GM19467 (cell line): ENCODE data around the gene SH3RF1.
A peak's percentile ranks its signal among the peaks of the same experiment; 100 is the strongest.
"Not testable (repeated sequence)": the region's sequence is repeated elsewhere in the genome, so short reads cannot be mapped to it uniquely, and the experiment has no call there.

Experiments
- ATAC-seq: cut with Tn5 transposase; IDR thresholded peaks from one replicate; pipeline ENCODE4 v1.9.1; 2021; ENCODE audit warnings: mild to moderate bottlenecking, moderate library complexity; ENCODE audit not compliant: unreplicated experiment

The SH3RF1 gene

GRCh38 chr4:169229571-169230028 lies 41.2 kb downstream of the SH3RF1 start:
- ATAC-seq, result no peak

- ATAC-seq, result no peak
Observed at GRCh38 chr4:169228076-169228475, 42.7 kb downstream of the SH3RF1 start.

- no peak for ATAC-seq
Observed at GRCh38 chr4:169226565-169226964, 44.2 kb downstream of the SH3RF1 start.

GRCh38 chr4:169225812-169226211 lies 44.9 kb downstream of the SH3RF1 start:
- no peak for ATAC-seq

GRCh38 chr4:169225058-169225751 lies 45.6 kb downstream of the SH3RF1 start:
- no peak for ATAC-seq

DNA sequence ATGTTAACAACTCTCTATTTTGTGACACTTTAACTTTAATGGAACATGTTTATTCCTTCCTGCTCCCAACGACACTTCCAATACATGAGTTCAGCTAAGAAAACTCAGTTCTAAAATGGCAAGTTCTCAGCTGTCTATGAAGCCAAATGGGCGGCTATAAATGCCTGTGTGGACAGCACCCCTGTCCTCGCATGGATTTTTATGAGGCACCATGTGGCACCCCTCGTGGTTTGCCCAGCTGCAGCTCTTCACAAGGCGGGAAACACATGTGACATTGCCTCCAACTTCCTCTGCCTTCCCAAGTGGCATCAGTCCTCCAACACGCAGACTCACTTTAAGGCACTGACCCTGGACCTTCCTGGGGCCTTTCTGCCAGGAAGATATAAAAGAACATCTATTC lies 48.0 kb downstream of the SH3RF1 start:
- no peak for ATAC-seq

- ATAC-seq, result no peak
Observed at GRCh38 chr4:169221662-169222061, 49.1 kb downstream of the SH3RF1 start.

DNA sequence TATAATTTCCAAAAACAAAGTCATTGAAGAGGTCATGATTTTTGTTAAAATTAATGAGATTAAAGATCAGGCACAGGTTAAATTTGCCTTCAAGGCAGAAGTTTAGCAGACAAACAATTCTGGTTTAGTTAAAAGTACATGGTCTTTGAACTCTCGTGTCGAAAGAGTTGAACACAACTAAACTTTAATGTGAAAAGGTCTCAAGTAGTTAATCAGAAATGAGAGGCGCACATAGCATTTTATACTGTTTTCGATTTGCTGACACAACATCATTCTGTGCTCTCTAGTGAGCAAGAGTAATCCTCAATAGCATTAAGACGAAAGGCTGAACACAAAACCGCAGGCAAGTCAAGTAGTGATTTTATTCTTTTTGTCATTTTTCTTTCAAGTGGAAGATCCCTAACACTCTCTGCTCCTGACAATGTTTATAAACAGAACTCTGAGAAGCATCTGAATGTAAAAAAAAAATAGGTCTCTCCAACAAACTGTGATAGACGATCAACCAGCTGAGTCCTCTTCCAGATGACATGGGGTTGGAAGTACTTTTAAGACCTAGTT lies 49.8 kb downstream of the SH3RF1 start:
- ATAC-seq, result no peak

DNA sequence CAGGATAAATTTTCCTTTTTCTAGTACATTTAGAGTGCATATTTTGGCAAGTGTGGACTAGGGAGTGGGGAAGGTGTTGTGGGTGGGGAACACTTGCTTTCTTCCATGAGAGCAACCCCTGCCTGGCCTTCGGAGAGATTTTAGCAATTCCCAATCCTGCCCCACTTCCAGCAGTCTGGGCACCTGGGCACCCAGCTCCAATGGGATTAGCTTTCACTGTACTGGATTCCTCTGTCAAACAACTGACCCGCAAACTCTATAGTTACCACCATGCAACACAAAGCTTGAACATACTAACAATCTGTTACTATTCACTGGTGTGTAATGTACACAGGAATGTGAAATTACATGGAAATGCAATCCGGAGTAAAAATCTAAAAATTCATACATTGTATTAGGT lies 50.3 kb downstream of the SH3RF1 start:
- ATAC-seq, result no peak

DNA sequence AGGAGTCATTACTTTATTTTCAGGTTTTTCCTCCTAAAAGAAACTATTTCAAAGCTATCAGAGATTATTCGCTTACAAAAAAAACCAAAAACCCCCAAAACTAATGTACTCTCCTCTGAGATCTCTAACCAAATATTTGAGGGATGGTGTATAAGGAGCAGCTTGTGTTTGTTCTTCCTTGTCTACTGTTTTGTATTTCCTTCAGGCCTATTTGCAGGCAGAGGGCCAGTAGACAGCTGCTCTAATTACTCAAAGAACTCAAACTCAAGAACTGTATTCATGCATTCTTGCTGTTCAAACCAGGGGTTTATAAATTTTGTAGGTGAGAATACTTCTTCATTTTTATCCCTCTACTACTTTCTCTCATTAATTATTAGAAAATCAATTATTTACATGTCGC lies 51.3 kb downstream of the SH3RF1 start:
- no peak for ATAC-seq

DNA sequence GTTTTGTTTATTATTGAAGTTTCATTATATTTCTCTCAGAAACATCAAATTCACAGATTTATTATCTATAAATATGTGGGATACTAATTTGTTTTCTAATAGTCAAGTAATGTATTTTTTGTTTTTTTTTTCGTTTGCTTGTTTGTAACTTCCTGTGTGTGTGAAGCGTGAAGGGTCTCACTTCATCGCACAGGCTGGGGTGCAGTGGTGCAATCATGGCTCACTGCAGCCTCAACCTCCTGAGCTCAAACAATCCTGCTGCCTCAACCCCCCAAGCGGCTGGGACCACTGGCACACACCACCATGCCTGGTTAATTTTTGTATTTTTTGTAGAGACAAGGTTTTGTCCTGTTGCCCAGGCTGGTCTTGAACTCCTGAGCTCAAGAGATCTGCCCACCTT lies 55.1 kb downstream of the SH3RF1 start:
- peak; percentile 48 for ATAC-seq

- ATAC-seq, result no peak
Observed at GRCh38 chr4:169212981-169213380, 57.8 kb downstream of the SH3RF1 start.

DNA sequence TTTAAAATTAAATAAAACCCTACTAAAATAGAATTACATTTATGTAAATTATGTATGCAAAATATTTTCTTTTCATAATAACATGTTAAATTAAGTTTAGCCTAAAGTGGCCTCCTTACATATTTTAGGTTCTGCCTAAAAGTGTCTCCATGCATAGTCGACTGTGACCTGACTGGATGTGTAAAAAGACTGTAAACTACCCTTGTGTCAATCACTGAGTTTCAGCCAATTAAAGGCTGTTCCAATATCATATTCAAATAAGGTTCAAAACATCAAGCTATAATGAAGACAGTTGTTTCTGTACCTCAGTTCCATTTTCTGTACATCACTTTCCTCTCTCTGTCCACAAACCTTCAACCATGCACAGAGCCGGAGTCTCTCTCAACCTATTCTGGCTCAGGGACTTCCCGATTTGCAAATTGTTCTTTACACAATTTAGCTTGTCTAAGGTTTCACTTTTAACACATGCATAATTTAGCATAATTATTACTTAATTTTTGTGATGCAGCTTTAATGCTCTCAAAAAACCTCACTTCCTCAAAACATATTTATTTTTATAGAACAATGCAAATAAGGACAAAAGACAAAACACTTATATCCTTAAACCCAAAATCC lies 60.1 kb downstream of the SH3RF1 start:
- ATAC-seq, result peak; percentile 92

GRCh38 chr4:169209388-169209883 lies 61.3 kb downstream of the SH3RF1 start:
- ATAC-seq, result no peak

DNA sequence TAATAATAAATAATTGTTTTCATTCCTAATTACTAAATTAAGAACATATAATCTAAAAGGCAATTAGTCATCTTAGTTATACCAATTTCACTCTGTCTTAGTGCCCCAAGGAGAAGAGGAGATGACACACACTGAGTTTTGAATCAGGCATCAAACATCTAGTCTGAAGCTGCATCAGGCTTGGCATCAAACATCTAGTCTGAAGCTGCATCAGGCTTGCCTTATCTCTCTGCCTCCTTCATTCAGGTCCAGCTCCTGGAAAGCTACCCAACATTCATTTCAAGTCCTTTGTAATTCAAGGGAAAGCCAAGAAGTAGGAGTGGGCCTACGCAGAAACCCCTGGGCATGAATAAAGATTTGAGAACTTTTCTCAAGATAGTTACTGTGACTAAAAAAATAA lies 62.2 kb downstream of the SH3RF1 start:
- no peak for ATAC-seq

- no peak for ATAC-seq
Observed at GRCh38 chr4:169208090-169208455, 62.7 kb downstream of the SH3RF1 start.

- no peak for ATAC-seq
Observed at GRCh38 chr4:169207436-169208089, 63.2 kb downstream of the SH3RF1 start.

DNA sequence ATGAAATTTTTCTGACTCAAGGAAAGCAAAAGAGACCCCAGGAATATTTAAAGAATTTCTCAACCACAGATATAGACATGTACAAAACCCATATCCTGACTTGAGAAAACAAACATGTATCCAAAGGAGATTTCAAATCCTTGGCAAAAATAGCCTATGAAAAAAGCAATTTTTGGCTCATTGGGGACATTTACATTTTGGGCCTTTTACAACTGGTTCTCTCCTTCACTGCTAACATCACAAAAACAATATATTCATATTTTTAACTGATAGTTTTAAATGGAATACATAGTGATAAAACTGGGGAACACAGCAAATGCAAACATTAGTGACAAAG lies 65.0 kb downstream of the SH3RF1 start:
- ATAC-seq, result no peak

DNA sequence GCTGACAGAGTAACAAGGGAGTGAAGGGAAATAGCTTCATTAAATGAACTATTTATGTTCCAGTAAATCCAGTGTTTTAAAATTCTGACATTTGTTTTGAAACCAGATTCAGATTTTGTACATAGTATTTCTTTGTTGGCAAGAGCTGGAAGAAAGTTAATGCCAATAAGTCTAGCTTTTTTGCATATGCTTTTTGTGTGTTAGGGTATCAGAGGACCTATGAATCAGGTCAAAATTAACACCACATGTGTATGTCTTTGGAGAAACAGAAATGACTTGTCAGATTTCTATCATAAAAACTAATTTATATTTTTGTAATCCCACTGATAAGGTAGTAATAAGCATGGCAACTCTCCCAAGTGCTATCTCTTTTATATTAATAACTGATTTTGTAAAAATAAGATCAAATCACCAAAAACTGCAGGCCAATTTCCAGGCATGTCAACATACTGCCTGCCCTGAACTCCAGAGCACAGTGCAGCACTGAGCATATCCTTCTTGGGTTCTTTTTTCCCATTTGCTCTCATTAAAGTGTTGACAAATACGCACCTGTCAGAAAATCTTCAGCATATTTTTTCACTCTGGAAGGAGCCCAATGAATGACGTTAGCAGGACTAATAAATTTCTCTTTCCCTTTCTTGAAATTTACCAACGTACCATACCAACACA lies 65.5 kb downstream of the SH3RF1 start:
- ATAC-seq, result no peak

GRCh38 chr4:169203891-169204290 lies 66.9 kb downstream of the SH3RF1 start:
- ATAC-seq, result no peak

- ATAC-seq, result not testable (repeated sequence)
Observed at GRCh38 chr4:169203278-169203677, 67.5 kb downstream of the SH3RF1 start.
